ENCODE results near the gene TMEM131. TPM values are rescaled to one million over a fixed set of nuclear protein-coding genes. Genes with fewer than 3 reads are reported as not detected.
"Not testable (repeated sequence)": the region's sequence is repeated elsewhere in the genome, so short reads cannot be mapped to it uniquely, and the experiment has no call there.

The TMEM131 gene
- total RNA-seq, 1 donor from 2014 or later, result 35.2 TPM

- no peak for DNase-seq (ENCODE audit: low read depth)
Measured at GRCh38 chr2:97869722-97870346, 125.9 kb downstream of the TMEM131 start.

- DNase-seq (ENCODE audit: low read depth), result peak; percentile 98
Measured at GRCh38 chr2:97868986-97869721, 126.6 kb downstream of the TMEM131 start.

GRCh38 chr2:97863829-97864228, 131.9 kb downstream of the TMEM131 start:
- DNase-seq (ENCODE audit: low read depth), result no peak

GRCh38 chr2:97861177-97861576, 134.6 kb downstream of the TMEM131 start:
- DNase-seq (ENCODE audit: low read depth), result no peak

- no peak for DNase-seq (ENCODE audit: low read depth)
Measured at GRCh38 chr2:97858442-97858841, 137.3 kb downstream of the TMEM131 start.

- DNase-seq (ENCODE audit: low read depth), result no peak
Measured at GRCh38 chr2:97857553-97857952, 138.2 kb downstream of the TMEM131 start.

GRCh38 chr2:97853057-97853456, 142.7 kb downstream of the TMEM131 start:
- DNase-seq (ENCODE audit: low read depth), result not testable (repeated sequence)

GRCh38 chr2:97851172-97851571, 144.6 kb downstream of the TMEM131 start:
- DNase-seq (ENCODE audit: low read depth), result no peak

GRCh38 chr2:97849881-97850528, 145.7 kb downstream of the TMEM131 start:
- no peak for DNase-seq (ENCODE audit: low read depth)

- DNase-seq (ENCODE audit: low read depth), result no peak
Measured at GRCh38 chr2:97848306-97848705, 147.4 kb downstream of the TMEM131 start.

GRCh38 chr2:97846716-97847115, 149.0 kb downstream of the TMEM131 start:
- not testable (repeated sequence) for DNase-seq (ENCODE audit: low read depth)

GRCh38 chr2:97845818-97846217, 149.9 kb downstream of the TMEM131 start:
- DNase-seq (ENCODE audit: low read depth), result no peak

GRCh38 chr2:97845133-97845532, 150.6 kb downstream of the TMEM131 start:
- no peak for DNase-seq (ENCODE audit: low read depth)

- DNase-seq (ENCODE audit: low read depth), result no peak
Measured at GRCh38 chr2:97844311-97844859, 151.4 kb downstream of the TMEM131 start.

- no peak for DNase-seq (ENCODE audit: low read depth)
Measured at GRCh38 chr2:97840198-97840597, 155.6 kb downstream of the TMEM131 start.

GRCh38 chr2:97834610-97835009, 161.1 kb downstream of the TMEM131 start:
- DNase-seq (ENCODE audit: low read depth), result no peak

- DNase-seq (ENCODE audit: low read depth), result no peak
Measured at GRCh38 chr2:97831121-97831520, 164.6 kb downstream of the TMEM131 start.

- DNase-seq (ENCODE audit: low read depth), result not testable (repeated sequence)
Measured at GRCh38 chr2:97829255-97829654, 166.5 kb downstream of the TMEM131 start.

- not testable (repeated sequence) for DNase-seq (ENCODE audit: low read depth)
Measured at GRCh38 chr2:97827013-97827412, 168.7 kb downstream of the TMEM131 start.

GRCh38 chr2:97826266-97826847, 169.4 kb downstream of the TMEM131 start:
- DNase-seq (ENCODE audit: low read depth), result not testable (repeated sequence)

- not testable (repeated sequence) for DNase-seq (ENCODE audit: low read depth)
Measured at GRCh38 chr2:97824011-97824410, 171.7 kb downstream of the TMEM131 start.

GRCh38 chr2:97821862-97822261, 173.9 kb downstream of the TMEM131 start:
- DNase-seq (ENCODE audit: low read depth), result not testable (repeated sequence)

Measured in myocyte (in vitro differentiated cells).